Measurements from ENCODE around the gene USP12. TPM values are rescaled to one million over a fixed set of nuclear protein-coding genes. Genes with fewer than 3 reads are reported as not detected.

Gene USP12
- total and polyA plus RNA-seq, 9 donors, result 9.5 to 23.6 (median 19.2) TPM

GRCh38 chr13:27137759-27138158 lies 33.9 kb downstream of the USP12 start:
- no peak for DNase-seq
- TF ChIP-seq POLR2A (IDR thresholded peaks at IDR 0.05), result no peak
- no peak for TF ChIP-seq CTCF (IDR thresholded peaks at IDR 0.05)
- no peak for TF ChIP-seq EP300 (IDR thresholded peaks at IDR 0.05)
- H3K27ac ChIP-seq, result no peak overlapping the region
- H3K4me1 ChIP-seq (ENCODE audit: insufficient read depth), result peaks cover 10% of the 10 kb centered on the region
- H3K4me3 ChIP-seq, result no peak overlapping the region
- H3K9me3 ChIP-seq, result no peaks in the 10 kb centered on the region
- WGBS, 3 donors, result 92 to 95% (median 94%) methylated on average over 7 of the region's 7 CpGs
- H3K36me3 ChIP-seq, result no peaks in the 10 kb centered on the region
- intact Hi-C loops (cut with DNase I), result no loop called here
- no peaks in the 10 kb centered on the region for H3K27me3 ChIP-seq

- no peak for DNase-seq
- Histone ChIP-seq H3K9me3 (no peaks in the 10 kb centered on the region), H3K27ac (no peak overlapping the region), H3K36me3 (no peaks in the 10 kb centered on the region), H3K4me1 (ENCODE audit: insufficient read depth) (peaks cover 10% of the 10 kb centered on the region), H3K27me3 (no peaks in the 10 kb centered on the region), H3K4me3 (no peak overlapping the region)
- 75 to 78% (median 77%) methylated on average over 5 of the region's 5 CpGs for WGBS, 3 donors
- intact Hi-C loops (cut with DNase I), result no loop called here
- no peak for TF ChIP-seq POLR2A (IDR thresholded peaks at IDR 0.05)
- TF ChIP-seq EP300 (IDR thresholded peaks at IDR 0.05), result no peak
- TF ChIP-seq CTCF (IDR thresholded peaks at IDR 0.05), result no peak
These were observed 36.6 kb downstream of the USP12 start for GRCh38 chr13:27135023-27135422.

GRCh38 chr13:27133889-27134288 lies 37.7 kb downstream of the USP12 start:
- Histone ChIP-seq H3K36me3 (no peaks in the 10 kb centered on the region), H3K4me3 (no peak overlapping the region), H3K4me1 (ENCODE audit: insufficient read depth) (peaks cover 10% of the 10 kb centered on the region), H3K9me3 (no peaks in the 10 kb centered on the region), H3K27ac (no peak overlapping the region), H3K27me3 (no peaks in the 10 kb centered on the region)
- DNase-seq, result no peak
- WGBS, 3 donors, result 86 to 94% (median 87%) methylated on average over 2 of the region's 2 CpGs
- intact Hi-C loops (cut with DNase I), result no loop called here
- TF ChIP-seq CTCF (IDR thresholded peaks at IDR 0.05) (no peak), POLR2A (IDR thresholded peaks at IDR 0.05) (no peak), EP300 (IDR thresholded peaks at IDR 0.05) (no peak)

- TF ChIP-seq CTCF (IDR thresholded peaks at IDR 0.05), result no peak
- TF ChIP-seq POLR2A (IDR thresholded peaks at IDR 0.05), result no peak
- TF ChIP-seq EP300 (IDR thresholded peaks at IDR 0.05), result no peak
- no peak for DNase-seq
- intact Hi-C loops (cut with DNase I), result no loop called here
- WGBS, 3 donors, result 91 to 97% (median 96%) methylated on average over 5 of the region's 5 CpGs
- Histone ChIP-seq H3K4me1 (ENCODE audit: insufficient read depth) (peaks cover 7% of the 10 kb centered on the region), H3K36me3 (no peaks in the 10 kb centered on the region), H3K27me3 (no peaks in the 10 kb centered on the region), H3K4me3 (no peak overlapping the region), H3K27ac (no peak overlapping the region), H3K9me3 (no peaks in the 10 kb centered on the region)
These were observed 39.1 kb downstream of the USP12 start for GRCh38 chr13:27132538-27132937.

- H3K4me1 ChIP-seq (ENCODE audit: insufficient read depth), result peaks cover 7% of the 10 kb centered on the region
- H3K27me3 ChIP-seq, result no peaks in the 10 kb centered on the region
- intact Hi-C loops (cut with DNase I), result no loop called here
- no peak overlapping the region for H3K4me3 ChIP-seq
- no peaks in the 10 kb centered on the region for H3K36me3 ChIP-seq
- H3K27ac ChIP-seq, result no peak overlapping the region
- WGBS, 3 donors, result 90 to 96% (median 94%) methylated on average over 3 of the region's 3 CpGs
- no peak for TF ChIP-seq POLR2A (IDR thresholded peaks at IDR 0.05)
- TF ChIP-seq CTCF (IDR thresholded peaks at IDR 0.05), result no peak
- H3K9me3 ChIP-seq, result no peaks in the 10 kb centered on the region
- no peak for DNase-seq
These were observed 39.7 kb downstream of the USP12 start for GRCh38 chr13:27131906-27132305.

All from ovary (tissue), 9 donors.